ENCODE results near the gene BORCS8.

DNA sequence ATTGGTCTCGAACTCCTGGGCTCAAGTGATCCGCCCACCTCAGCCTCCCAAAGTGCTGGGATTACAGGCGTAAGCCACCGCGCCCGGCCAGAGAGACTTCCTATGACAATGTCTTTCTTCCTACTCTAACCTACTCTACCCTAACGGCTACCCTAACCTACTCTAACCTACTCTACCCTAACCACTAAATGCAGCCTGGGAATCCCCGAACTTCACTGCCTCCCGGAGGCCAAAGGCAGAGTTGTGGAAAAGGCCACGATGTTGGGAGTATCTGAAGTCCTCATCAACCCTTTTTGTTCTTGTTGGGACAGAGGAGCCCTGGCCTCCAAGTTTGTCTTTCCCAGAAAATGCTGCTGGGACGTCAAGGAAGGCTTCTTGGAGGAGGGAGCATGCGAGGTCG is 12.2 kb upstream of the BORCS8 start:
- TF ChIP-seq POLR2AphosphoS5 (IDR thresholded peaks at IDR 0.05; ENCODE audit: insufficient read depth, low read depth, low read length) (no peak), POLR2A (IDR thresholded peaks at IDR 0.05; ENCODE audit: low read depth, low read length) (no peak)
- TF ChIP-seq, protein P1, sequence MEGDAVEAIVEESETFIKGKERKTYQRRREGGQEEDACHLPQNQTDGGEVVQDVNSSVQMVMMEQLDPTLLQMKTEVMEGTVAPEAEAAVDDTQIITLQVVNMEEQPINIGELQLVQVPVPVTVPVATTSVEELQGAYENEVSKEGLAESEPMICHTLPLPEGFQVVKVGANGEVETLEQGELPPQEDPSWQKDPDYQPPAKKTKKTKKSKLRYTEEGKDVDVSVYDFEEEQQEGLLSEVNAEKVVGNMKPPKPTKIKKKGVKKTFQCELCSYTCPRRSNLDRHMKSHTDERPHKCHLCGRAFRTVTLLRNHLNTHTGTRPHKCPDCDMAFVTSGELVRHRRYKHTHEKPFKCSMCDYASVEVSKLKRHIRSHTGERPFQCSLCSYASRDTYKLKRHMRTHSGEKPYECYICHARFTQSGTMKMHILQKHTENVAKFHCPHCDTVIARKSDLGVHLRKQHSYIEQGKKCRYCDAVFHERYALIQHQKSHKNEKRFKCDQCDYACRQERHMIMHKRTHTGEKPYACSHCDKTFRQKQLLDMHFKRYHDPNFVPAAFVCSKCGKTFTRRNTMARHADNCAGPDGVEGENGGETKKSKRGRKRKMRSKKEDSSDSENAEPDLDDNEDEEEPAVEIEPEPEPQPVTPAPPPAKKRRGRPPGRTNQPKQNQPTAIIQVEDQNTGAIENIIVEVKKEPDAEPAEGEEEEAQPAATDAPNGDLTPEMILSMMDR (IDR thresholded peaks at IDR 0.05; ENCODE audit: extremely low read depth in 1 of 2, insufficient read depth in 1 of 2, low read depth in 1 of 2, low read length in 2 of 2): no peak
- TF ChIP-seq, protein P2, sequence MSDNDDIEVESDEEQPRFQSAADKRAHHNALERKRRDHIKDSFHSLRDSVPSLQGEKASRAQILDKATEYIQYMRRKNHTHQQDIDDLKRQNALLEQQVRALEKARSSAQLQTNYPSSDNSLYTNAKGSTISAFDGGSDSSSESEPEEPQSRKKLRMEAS (IDR thresholded peaks at IDR 0.05; ENCODE audit: insufficient read depth, insufficient read length): no peak
